ENCODE measurements around the gene KIAA1549.

The KIAA1549 gene

GRCh38 chr7:138918756-138919155 is 62.4 kb downstream of the KIAA1549 start:
- H3K9me2 ChIP-seq (replicated peaks; ENCODE audit: insufficient read depth, low read length), result no peaks in the 10 kb centered on the region
- H3K79me2 ChIP-seq (ENCODE audit: insufficient read depth, low read length), result no peaks in the 10 kb centered on the region
- TF ChIP-seq CTCF (IDR thresholded peaks at IDR 0.05; ENCODE audit: insufficient read depth, low read length, poor library complexity, severe bottlenecking), result no peak
- no peak for TF ChIP-seq EZH2phosphoT487 (conservative IDR thresholded peaks at IDR 0.05; ENCODE audit: low read length)
- H3K4me2 ChIP-seq (ENCODE audit: low read depth, low read length, poor library complexity, severe bottlenecking), result no peak overlapping the region
- no peaks in the 10 kb centered on the region for H3K9me3 ChIP-seq (ENCODE audit: insufficient read depth, low read length)
- H3K27ac ChIP-seq (ENCODE audit: low read depth, low read length), result no peak overlapping the region
- no peaks in the 10 kb centered on the region for H3F3A ChIP-seq (ENCODE audit: insufficient read depth)
- no peaks in the 10 kb centered on the region for H3K27me3 ChIP-seq (ENCODE audit: low read length)
- no peaks in the 10 kb centered on the region for H4K20me1 ChIP-seq (ENCODE audit: low read depth, low read length)
- H2AFZ ChIP-seq (ENCODE audit: low read depth, low read length, severe bottlenecking), result no peak overlapping the region
- H3K9ac ChIP-seq (ENCODE audit: low read length), result no peak overlapping the region
- H3K4me3 ChIP-seq (ENCODE audit: insufficient read depth, low read length, poor library complexity, severe bottlenecking), result no peak overlapping the region
- H3K36me3 ChIP-seq (ENCODE audit: low read length), result no peaks in the 10 kb centered on the region

- no peak overlapping the region for H3K27ac ChIP-seq (ENCODE audit: low read depth, low read length)
- H3F3A ChIP-seq (ENCODE audit: insufficient read depth), result no peaks in the 10 kb centered on the region
- H2AFZ ChIP-seq (ENCODE audit: low read depth, low read length, severe bottlenecking), result no peak overlapping the region
- no peak overlapping the region for H3K4me2 ChIP-seq (ENCODE audit: low read depth, low read length, poor library complexity, severe bottlenecking)
- no peaks in the 10 kb centered on the region for H3K79me2 ChIP-seq (ENCODE audit: insufficient read depth, low read length)
- H3K9ac ChIP-seq (ENCODE audit: low read length), result no peak overlapping the region
- no peaks in the 10 kb centered on the region for H3K9me3 ChIP-seq (ENCODE audit: insufficient read depth, low read length)
- no peaks in the 10 kb centered on the region for H3K9me2 ChIP-seq (replicated peaks; ENCODE audit: insufficient read depth, low read length)
- no peaks in the 10 kb centered on the region for H3K27me3 ChIP-seq (ENCODE audit: low read length)
- H3K4me3 ChIP-seq (ENCODE audit: insufficient read depth, low read length, poor library complexity, severe bottlenecking), result no peak overlapping the region
- no peaks in the 10 kb centered on the region for H4K20me1 ChIP-seq (ENCODE audit: low read depth, low read length)
- TF ChIP-seq CTCF (IDR thresholded peaks at IDR 0.05; ENCODE audit: insufficient read depth, low read length, poor library complexity, severe bottlenecking) (no peak), EZH2phosphoT487 (conservative IDR thresholded peaks at IDR 0.05; ENCODE audit: low read length) (no peak)
- no peaks in the 10 kb centered on the region for H3K36me3 ChIP-seq (ENCODE audit: low read length)
Observed at GRCh38 chr7:138918176-138918575, 63.0 kb downstream of the KIAA1549 start.

- H3K9me3 ChIP-seq (ENCODE audit: insufficient read depth, low read length), result no peaks in the 10 kb centered on the region
- H3K79me2 ChIP-seq (ENCODE audit: insufficient read depth, low read length), result no peaks in the 10 kb centered on the region
- H3K4me3 ChIP-seq (ENCODE audit: insufficient read depth, low read length, poor library complexity, severe bottlenecking), result no peak overlapping the region
- H3K9ac ChIP-seq (ENCODE audit: low read length), result no peak overlapping the region
- no peaks in the 10 kb centered on the region for H3K36me3 ChIP-seq (ENCODE audit: low read length)
- H3K4me2 ChIP-seq (ENCODE audit: low read depth, low read length, poor library complexity, severe bottlenecking), result no peak overlapping the region
- TF ChIP-seq CTCF (IDR thresholded peaks at IDR 0.05; ENCODE audit: insufficient read depth, low read length, poor library complexity, severe bottlenecking) (no peak), EZH2phosphoT487 (conservative IDR thresholded peaks at IDR 0.05; ENCODE audit: low read length) (no peak)
- no peaks in the 10 kb centered on the region for H3K9me2 ChIP-seq (replicated peaks; ENCODE audit: insufficient read depth, low read length)
- no peaks in the 10 kb centered on the region for H3K27me3 ChIP-seq (ENCODE audit: low read length)
- H3F3A ChIP-seq (ENCODE audit: insufficient read depth), result no peaks in the 10 kb centered on the region
- no peak overlapping the region for H3K27ac ChIP-seq (ENCODE audit: low read depth, low read length)
- H4K20me1 ChIP-seq (ENCODE audit: low read depth, low read length), result no peaks in the 10 kb centered on the region
- H2AFZ ChIP-seq (ENCODE audit: low read depth, low read length, severe bottlenecking), result no peak overlapping the region
Observed at GRCh38 chr7:138917771-138918170, 63.4 kb downstream of the KIAA1549 start.
